Gastrocnemius medialis (tissue), 4 donors: ENCODE measurements around the gene TESK2.
A peak's percentile ranks its signal among the peaks of the same experiment; 100 is the strongest.

Experiments
- CTCF ChIP-seq, 5 experiments: fragments of 450-650 bp in 3 of 5; fragments of 200-600 bp in 2 of 5; sonication (generic) in 2 of 5; IDR thresholded peaks in 4 of 5; conservative IDR thresholded peaks in 1 of 5; 1 replicate in 4 of 5; 2 replicates in 1 of 5; pipeline ENCODE4 v1.5.1; 2016 to 2019; ENCODE audit warnings: antibody characterized with exemption in 5 of 5, mild to moderate bottlenecking in 3 of 5, moderate library complexity in 3 of 5
- POLR2A ChIP-seq, 2 donors: fragments of 450-650 bp; IDR thresholded peaks; one replicate each; pipeline ENCODE4 v1.6.1; 2017; ENCODE audit warnings: antibody characterized with exemption in 2 of 2, mild to moderate bottlenecking in 2 of 2, moderate library complexity in 2 of 2

- TF ChIP-seq CTCF (IDR thresholded peaks at IDR 0.05 in 4 of 5, conservative IDR thresholded peaks at IDR 0.05 in 1 of 5) (peak; percentile 67 to 76 (median 71)), POLR2A (IDR thresholded peaks at IDR 0.05) (no peak)
Measured at GRCh38 chr1:45359882-45360513, 131.0 kb downstream of the TESK2 start.
